ENCODE measurements around the gene GLIPR1L1.
"Not testable (repeated sequence)": the region's sequence is repeated elsewhere in the genome, so short reads cannot be mapped to it uniquely, and the experiment has no call there.

The GLIPR1L1 gene

GRCh38 chr12:75346215-75346614, 11.7 kb downstream of the GLIPR1L1 start:
- H3K4me3 ChIP-seq (ENCODE audit: insufficient read depth, low read depth, low read length, poor library complexity, severe bottlenecking); H3K36me3 ChIP-seq (ENCODE audit: control insufficient read depth, insufficient read depth, low read length); H3K27me3 ChIP-seq (replicated peaks; ENCODE audit: control insufficient read depth, insufficient read depth, low read length, poor library complexity, severe bottlenecking); DNase-seq; H3K27ac ChIP-seq (ENCODE audit: insufficient read depth, low read length, poor library complexity, severe bottlenecking); H3K9me3 ChIP-seq (ENCODE audit: control insufficient read depth, low read length); H3K4me1 ChIP-seq (ENCODE audit: control insufficient read depth, insufficient read depth, low read length, poor library complexity, severe bottlenecking): not testable (repeated sequence)

DNA sequence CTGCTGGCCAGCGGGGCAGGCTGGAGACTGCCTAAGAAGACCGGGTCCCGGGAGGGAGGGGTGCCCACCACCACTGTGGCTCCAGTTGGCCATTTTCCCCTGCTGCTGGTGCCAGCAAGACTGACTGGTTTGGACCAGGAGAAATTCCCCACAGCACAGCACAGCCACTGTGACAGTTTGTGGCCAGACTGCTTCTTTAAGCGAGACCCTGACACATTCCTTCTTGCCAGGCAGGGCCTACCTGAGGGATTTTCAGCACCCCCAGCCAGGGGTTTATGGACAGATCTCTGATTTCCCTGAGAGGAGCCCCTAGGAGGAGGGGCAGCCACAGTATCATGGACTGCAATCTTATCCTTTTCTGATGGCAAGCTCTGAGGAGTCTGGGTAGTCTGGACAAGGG, 15.5 kb downstream of the GLIPR1L1 start:
- Histone ChIP-seq H3K36me3 (ENCODE audit: control insufficient read depth, insufficient read depth, low read length) (no peaks in the 10 kb centered on the region), H3K27me3 (replicated peaks; ENCODE audit: control insufficient read depth, insufficient read depth, low read length, poor library complexity, severe bottlenecking) (no peaks in the 10 kb centered on the region), H3K27ac (ENCODE audit: insufficient read depth, low read length, poor library complexity, severe bottlenecking) (no peak overlapping the region), H3K9me3 (ENCODE audit: control insufficient read depth, low read length) (no peaks in the 10 kb centered on the region), H3K4me3 (ENCODE audit: insufficient read depth, low read depth, low read length, poor library complexity, severe bottlenecking) (no peak overlapping the region), H3K4me1 (ENCODE audit: control insufficient read depth, insufficient read depth, low read length, poor library complexity, severe bottlenecking) (no peaks in the 10 kb centered on the region)
- no peak for DNase-seq

DNA sequence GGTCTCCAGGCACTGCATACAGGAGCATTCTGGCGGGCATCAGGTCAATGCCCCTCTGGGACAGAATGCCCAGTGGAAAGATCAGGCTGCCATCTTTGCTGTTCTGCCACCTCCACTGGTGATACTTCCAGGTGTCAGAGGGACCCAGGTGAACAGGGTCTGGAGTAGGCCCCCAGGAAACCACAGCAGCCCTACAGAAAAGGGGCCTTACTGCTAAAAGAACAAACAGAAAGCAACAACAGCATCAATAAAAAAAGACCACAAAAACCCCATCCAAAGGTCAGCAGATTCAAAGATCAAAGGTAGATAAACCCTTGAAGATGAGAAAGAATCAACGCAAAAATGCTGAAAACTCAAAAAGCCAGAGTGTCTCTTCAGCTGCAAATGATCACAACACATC, 15.9 kb downstream of the GLIPR1L1 start:
- no peak for DNase-seq
- H3K36me3 ChIP-seq (ENCODE audit: control insufficient read depth, insufficient read depth, low read length) = no peaks in the 10 kb centered on the region

DNA sequence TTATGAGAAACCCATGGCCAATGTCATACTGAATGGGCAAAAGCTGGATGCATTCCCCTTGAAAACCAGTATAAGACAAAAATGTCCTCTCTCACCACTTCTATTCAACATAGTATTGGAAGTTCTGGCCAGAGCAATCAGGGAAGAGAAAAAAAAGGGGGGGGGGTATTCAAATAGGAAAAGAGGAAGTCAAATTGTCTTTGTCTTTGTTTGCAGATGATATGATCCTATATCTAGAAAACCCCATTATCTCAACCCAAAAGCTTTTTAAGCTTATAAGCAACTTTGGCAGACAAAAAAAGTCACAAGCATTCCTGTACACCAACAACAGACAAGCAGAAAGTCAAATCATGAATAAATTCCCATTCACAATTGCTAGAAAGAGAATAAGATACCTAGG, 19.5 kb downstream of the GLIPR1L1 start:
- Histone ChIP-seq H3K27ac (ENCODE audit: insufficient read depth, low read length, poor library complexity, severe bottlenecking) (no peak overlapping the region), H3K4me3 (ENCODE audit: insufficient read depth, low read depth, low read length, poor library complexity, severe bottlenecking) (no peak overlapping the region), H3K27me3 (replicated peaks; ENCODE audit: control insufficient read depth, insufficient read depth, low read length, poor library complexity, severe bottlenecking) (no peaks in the 10 kb centered on the region), H3K9me3 (ENCODE audit: control insufficient read depth, low read length) (no peaks in the 10 kb centered on the region), H3K4me1 (ENCODE audit: control insufficient read depth, insufficient read depth, low read length, poor library complexity, severe bottlenecking) (no peaks in the 10 kb centered on the region), H3K36me3 (ENCODE audit: control insufficient read depth, insufficient read depth, low read length) (no peaks in the 10 kb centered on the region)
- no peak for DNase-seq

More for the DNA sequence above, 15.9 kb downstream of the GLIPR1L1 start:
- no peak overlapping the region for H3K4me3 ChIP-seq (ENCODE audit: insufficient read depth, low read depth, low read length, poor library complexity, severe bottlenecking)
- H3K4me1 ChIP-seq (ENCODE audit: control insufficient read depth, insufficient read depth, low read length, poor library complexity, severe bottlenecking) = no peaks in the 10 kb centered on the region
- no peak overlapping the region for H3K27ac ChIP-seq (ENCODE audit: insufficient read depth, low read length, poor library complexity, severe bottlenecking)
- no peaks in the 10 kb centered on the region for H3K27me3 ChIP-seq (replicated peaks; ENCODE audit: control insufficient read depth, insufficient read depth, low read length, poor library complexity, severe bottlenecking)
- H3K9me3 ChIP-seq (ENCODE audit: control insufficient read depth, low read length) = no peaks in the 10 kb centered on the region

DNA sequence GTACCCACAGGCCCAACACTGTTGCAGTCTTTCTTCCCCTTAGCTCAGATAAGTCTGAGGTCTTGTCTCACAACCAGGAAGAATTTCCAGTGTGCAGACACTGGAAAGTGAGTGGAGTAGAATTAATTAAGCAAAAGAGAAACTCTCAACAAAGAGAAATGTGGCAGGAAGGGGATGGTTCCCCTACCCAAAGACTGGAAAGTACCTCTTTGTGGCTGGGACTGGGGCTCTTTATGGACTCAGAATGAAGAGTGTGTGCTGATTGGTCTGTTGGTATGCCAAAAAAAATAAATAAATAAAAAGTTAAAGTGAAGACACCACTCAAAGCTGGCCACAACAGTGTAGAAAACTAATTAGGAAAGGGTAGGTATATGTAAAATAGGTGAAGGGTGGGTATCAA, 26.4 kb downstream of the GLIPR1L1 start:
- H3K4me1 ChIP-seq (ENCODE audit: control insufficient read depth, insufficient read depth, low read length, poor library complexity, severe bottlenecking) = no peaks in the 10 kb centered on the region
- no peak overlapping the region for H3K4me3 ChIP-seq (ENCODE audit: insufficient read depth, low read depth, low read length, poor library complexity, severe bottlenecking)
- no peak for DNase-seq
- no peaks in the 10 kb centered on the region for H3K9me3 ChIP-seq (ENCODE audit: control insufficient read depth, low read length)
- no peaks in the 10 kb centered on the region for H3K27me3 ChIP-seq (replicated peaks; ENCODE audit: control insufficient read depth, insufficient read depth, low read length, poor library complexity, severe bottlenecking)
- H3K36me3 ChIP-seq (ENCODE audit: control insufficient read depth, insufficient read depth, low read length) = no peaks in the 10 kb centered on the region
- no peak overlapping the region for H3K27ac ChIP-seq (ENCODE audit: insufficient read depth, low read length, poor library complexity, severe bottlenecking)

GRCh38 chr12:75361408-75361807, 26.9 kb downstream of the GLIPR1L1 start:
- Histone ChIP-seq H3K36me3 (ENCODE audit: control insufficient read depth, insufficient read depth, low read length) (no peaks in the 10 kb centered on the region), H3K27me3 (replicated peaks; ENCODE audit: control insufficient read depth, insufficient read depth, low read length, poor library complexity, severe bottlenecking) (no peaks in the 10 kb centered on the region), H3K27ac (ENCODE audit: insufficient read depth, low read length, poor library complexity, severe bottlenecking) (no peak overlapping the region), H3K4me3 (ENCODE audit: insufficient read depth, low read depth, low read length, poor library complexity, severe bottlenecking) (no peak overlapping the region), H3K4me1 (ENCODE audit: control insufficient read depth, insufficient read depth, low read length, poor library complexity, severe bottlenecking) (no peaks in the 10 kb centered on the region), H3K9me3 (ENCODE audit: control insufficient read depth, low read length) (no peaks in the 10 kb centered on the region)
- no peak for DNase-seq

GRCh38 chr12:75364919-75365318, 30.4 kb downstream of the GLIPR1L1 start:
- Histone ChIP-seq H3K4me3 (ENCODE audit: insufficient read depth, low read depth, low read length, poor library complexity, severe bottlenecking) (no peak overlapping the region), H3K27me3 (replicated peaks; ENCODE audit: control insufficient read depth, insufficient read depth, low read length, poor library complexity, severe bottlenecking) (no peaks in the 10 kb centered on the region), H3K36me3 (ENCODE audit: control insufficient read depth, insufficient read depth, low read length) (no peaks in the 10 kb centered on the region), H3K4me1 (ENCODE audit: control insufficient read depth, insufficient read depth, low read length, poor library complexity, severe bottlenecking) (no peaks in the 10 kb centered on the region), H3K9me3 (ENCODE audit: control insufficient read depth, low read length) (no peaks in the 10 kb centered on the region), H3K27ac (ENCODE audit: insufficient read depth, low read length, poor library complexity, severe bottlenecking) (no peak overlapping the region)
- DNase-seq = no peak

DNA sequence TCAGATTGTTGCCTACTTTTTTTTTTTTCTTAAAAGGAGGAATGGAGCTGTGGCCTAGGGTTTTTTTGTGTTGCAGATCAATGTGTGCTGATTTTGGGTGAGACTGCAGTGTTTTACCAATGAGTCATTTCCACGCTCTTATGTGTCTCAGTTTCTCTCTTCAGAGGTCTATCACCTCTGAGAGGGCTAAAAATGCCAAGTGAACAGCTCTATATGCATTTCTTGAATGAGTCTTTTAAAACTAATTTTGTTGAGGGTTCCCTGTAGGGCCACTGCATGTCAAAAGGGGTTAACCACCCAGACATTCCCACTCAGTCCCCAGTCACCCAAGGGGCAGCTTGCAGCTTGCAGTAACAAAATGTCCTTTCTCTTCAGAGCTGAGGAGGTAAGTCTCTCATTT, 32.2 kb downstream of the GLIPR1L1 start:
- no peak for DNase-seq
- H3K9me3 ChIP-seq (ENCODE audit: control insufficient read depth, low read length) = no peaks in the 10 kb centered on the region
- no peaks in the 10 kb centered on the region for H3K36me3 ChIP-seq (ENCODE audit: control insufficient read depth, insufficient read depth, low read length)
- no peaks in the 10 kb centered on the region for H3K27me3 ChIP-seq (replicated peaks; ENCODE audit: control insufficient read depth, insufficient read depth, low read length, poor library complexity, severe bottlenecking)
- no peaks in the 10 kb centered on the region for H3K4me1 ChIP-seq (ENCODE audit: control insufficient read depth, insufficient read depth, low read length, poor library complexity, severe bottlenecking)
- H3K27ac ChIP-seq (ENCODE audit: insufficient read depth, low read length, poor library complexity, severe bottlenecking) = no peak overlapping the region
- no peak overlapping the region for H3K4me3 ChIP-seq (ENCODE audit: insufficient read depth, low read depth, low read length, poor library complexity, severe bottlenecking)

DNA sequence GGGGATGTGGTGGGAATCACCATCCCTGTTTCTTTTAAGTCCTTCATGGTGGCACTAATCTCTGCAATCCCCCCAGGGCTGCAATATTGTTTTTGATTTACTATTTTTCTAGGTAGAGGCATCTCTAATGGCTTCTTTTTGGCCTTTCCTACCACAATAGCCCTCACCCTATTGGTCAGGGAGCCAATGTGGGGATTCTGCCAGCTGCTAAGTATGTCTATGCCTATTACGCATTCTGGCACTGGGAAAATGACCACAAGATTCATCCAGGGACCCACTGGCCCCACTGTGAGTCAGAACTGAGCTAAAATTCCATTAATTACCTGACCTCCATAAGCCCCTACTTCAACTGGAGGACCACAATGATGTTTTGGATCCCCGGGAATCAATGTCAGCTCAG, 40.5 kb downstream of the GLIPR1L1 start:
- H3K4me1 ChIP-seq (ENCODE audit: control insufficient read depth, insufficient read depth, low read length, poor library complexity, severe bottlenecking) = no peaks in the 10 kb centered on the region
- H3K27ac ChIP-seq (ENCODE audit: insufficient read depth, low read length, poor library complexity, severe bottlenecking) = no peak overlapping the region

DNA sequence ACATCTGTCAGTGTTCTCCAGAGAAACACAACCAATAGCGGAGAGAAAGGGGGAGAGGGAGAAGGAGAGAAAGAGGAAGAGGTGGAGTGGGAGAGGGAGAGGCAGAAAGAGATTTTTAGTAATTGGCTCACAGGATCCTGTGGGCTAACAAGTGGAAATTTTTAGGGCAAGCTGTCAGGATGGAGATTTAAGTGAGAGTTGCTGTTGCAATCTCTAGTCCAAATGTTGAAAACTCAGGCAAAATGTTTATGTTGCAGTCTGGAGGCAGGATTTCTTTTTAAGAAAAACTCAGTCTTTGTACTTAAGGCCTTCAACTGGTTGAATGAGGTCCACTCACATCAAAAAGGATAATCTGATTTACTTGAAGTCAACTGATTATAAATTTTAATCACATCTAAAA, 43.9 kb downstream of the GLIPR1L1 start:
- Histone ChIP-seq H3K9me3 (ENCODE audit: control insufficient read depth, low read length) (no peaks in the 10 kb centered on the region), H3K27ac (ENCODE audit: insufficient read depth, low read length, poor library complexity, severe bottlenecking) (no peak overlapping the region), H3K4me1 (ENCODE audit: control insufficient read depth, insufficient read depth, low read length, poor library complexity, severe bottlenecking) (no peaks in the 10 kb centered on the region), H3K27me3 (replicated peaks; ENCODE audit: control insufficient read depth, insufficient read depth, low read length, poor library complexity, severe bottlenecking) (no peaks in the 10 kb centered on the region), H3K36me3 (ENCODE audit: control insufficient read depth, insufficient read depth, low read length) (no peaks in the 10 kb centered on the region), H3K4me3 (ENCODE audit: insufficient read depth, low read depth, low read length, poor library complexity, severe bottlenecking) (no peak overlapping the region)
- no peak for DNase-seq

More for the DNA sequence above, 40.5 kb downstream of the GLIPR1L1 start:
- Histone ChIP-seq H3K4me3 (ENCODE audit: insufficient read depth, low read depth, low read length, poor library complexity, severe bottlenecking) (no peak overlapping the region), H3K9me3 (ENCODE audit: control insufficient read depth, low read length) (no peaks in the 10 kb centered on the region), H3K27me3 (replicated peaks; ENCODE audit: control insufficient read depth, insufficient read depth, low read length, poor library complexity, severe bottlenecking) (no peaks in the 10 kb centered on the region), H3K36me3 (ENCODE audit: control insufficient read depth, insufficient read depth, low read length) (no peaks in the 10 kb centered on the region)
- no peak for DNase-seq

DNA sequence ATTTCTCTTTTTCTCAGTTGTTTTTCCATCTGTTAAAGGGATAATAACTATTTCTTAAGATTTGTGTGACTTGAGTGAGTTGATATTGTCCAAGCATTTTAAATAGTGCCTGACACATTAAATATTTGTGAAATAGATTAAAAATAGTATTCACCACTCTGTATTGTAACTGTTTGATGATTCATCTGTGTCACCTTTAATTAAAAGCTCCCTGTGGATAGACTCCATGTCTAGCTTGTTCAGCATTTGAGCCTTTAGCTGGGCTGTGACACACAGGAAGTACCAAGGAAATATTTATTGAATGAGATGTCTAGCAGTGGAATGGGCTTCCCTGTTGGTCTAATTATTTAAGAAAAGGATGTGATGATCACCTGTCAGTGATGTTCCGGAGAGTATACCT, 54.6 kb downstream of the GLIPR1L1 start:
- peaks cover 16% of the 10 kb centered on the region for H3K4me1 ChIP-seq (ENCODE audit: control insufficient read depth, insufficient read depth, low read length, poor library complexity, severe bottlenecking)
- DNase-seq = no peak
- no peak overlapping the region for H3K4me3 ChIP-seq (ENCODE audit: insufficient read depth, low read depth, low read length, poor library complexity, severe bottlenecking)
- no peaks in the 10 kb centered on the region for H3K27me3 ChIP-seq (replicated peaks; ENCODE audit: control insufficient read depth, insufficient read depth, low read length, poor library complexity, severe bottlenecking)
- H3K36me3 ChIP-seq (ENCODE audit: control insufficient read depth, insufficient read depth, low read length) = no peaks in the 10 kb centered on the region
- no peaks in the 10 kb centered on the region for H3K9me3 ChIP-seq (ENCODE audit: control insufficient read depth, low read length)
- peak overlapping the region; percentile 33 for H3K27ac ChIP-seq (ENCODE audit: insufficient read depth, low read length, poor library complexity, severe bottlenecking)
